ENCODE results near the gene ESYT2. TPM values are rescaled to one million over a fixed set of nuclear protein-coding genes. Genes with fewer than 3 reads are reported as not detected.
"Not testable (repeated sequence)": the region's sequence is repeated elsewhere in the genome, so short reads cannot be mapped to it uniquely, and the experiment has no call there.

Gene ESYT2, protein sequence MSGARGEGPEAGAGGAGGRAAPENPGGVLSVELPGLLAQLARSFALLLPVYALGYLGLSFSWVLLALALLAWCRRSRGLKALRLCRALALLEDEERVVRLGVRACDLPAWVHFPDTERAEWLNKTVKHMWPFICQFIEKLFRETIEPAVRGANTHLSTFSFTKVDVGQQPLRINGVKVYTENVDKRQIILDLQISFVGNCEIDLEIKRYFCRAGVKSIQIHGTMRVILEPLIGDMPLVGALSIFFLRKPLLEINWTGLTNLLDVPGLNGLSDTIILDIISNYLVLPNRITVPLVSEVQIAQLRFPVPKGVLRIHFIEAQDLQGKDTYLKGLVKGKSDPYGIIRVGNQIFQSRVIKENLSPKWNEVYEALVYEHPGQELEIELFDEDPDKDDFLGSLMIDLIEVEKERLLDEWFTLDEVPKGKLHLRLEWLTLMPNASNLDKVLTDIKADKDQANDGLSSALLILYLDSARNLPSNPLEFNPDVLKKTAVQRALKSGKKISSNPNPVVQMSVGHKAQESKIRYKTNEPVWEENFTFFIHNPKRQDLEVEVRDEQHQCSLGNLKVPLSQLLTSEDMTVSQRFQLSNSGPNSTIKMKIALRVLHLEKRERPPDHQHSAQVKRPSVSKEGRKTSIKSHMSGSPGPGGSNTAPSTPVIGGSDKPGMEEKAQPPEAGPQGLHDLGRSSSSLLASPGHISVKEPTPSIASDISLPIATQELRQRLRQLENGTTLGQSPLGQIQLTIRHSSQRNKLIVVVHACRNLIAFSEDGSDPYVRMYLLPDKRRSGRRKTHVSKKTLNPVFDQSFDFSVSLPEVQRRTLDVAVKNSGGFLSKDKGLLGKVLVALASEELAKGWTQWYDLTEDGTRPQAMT
- 38.1 TPM for total RNA-seq

DNA sequence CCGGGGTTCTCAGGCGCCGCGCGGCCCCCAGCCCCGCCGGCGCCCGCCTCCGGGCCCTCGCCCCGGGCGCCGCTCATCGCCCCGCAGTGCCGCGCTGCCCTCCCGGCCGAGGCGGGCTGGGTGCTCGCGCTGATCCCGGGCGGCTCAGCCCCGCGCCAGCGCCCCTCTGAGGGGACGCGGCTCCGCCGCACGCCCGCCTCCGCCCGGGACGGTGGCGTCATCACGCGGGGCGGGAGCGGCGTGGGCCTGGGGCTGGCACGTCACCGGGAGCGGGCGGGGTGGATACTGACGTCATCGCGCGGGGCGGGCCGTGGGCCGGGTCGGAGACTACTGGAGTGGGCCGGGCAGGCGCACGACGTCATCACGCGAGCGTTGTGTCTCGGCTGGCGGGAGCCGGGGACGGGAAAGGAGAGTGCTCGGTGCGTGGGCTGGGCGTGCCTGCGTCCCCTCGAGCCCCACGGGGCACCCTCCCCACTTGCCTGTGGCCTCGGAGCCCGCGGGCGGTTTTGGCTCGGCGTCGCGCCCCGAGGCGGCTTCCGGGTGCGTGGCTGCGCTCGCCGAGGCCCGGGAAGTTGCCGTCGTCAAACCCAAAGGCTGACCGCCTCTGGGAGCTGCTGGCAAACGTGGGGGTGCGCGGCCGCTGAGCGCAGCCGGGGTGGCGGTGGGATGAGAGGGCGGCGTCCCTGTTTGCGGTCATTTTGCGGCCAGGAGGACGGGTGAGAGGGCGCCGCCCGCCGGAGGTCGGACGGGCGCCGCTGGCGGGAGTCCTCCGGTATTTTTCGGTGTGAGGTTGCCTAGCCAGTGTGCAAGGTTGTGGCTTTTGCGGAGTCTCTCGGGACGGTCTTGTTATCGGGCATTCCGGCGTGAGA is at the start of gene ESYT2:
Gene ESYT2, minus strand, starts transcription at position 168 of the 869 bp plus-strand sequence. Its CDS starts 91 bp downstream, at position 77.
- H3K27ac ChIP-seq (ENCODE audit: low read depth, low read length) = peak within 1 kb of the TSS; percentile 99
- H3K36me3 ChIP-seq (ENCODE audit: control insufficient read depth in 3 of 3, insufficient read depth in 3 of 3, low read length in 3 of 3) = no peaks in the 10 kb centered on the region
- peak within 1 kb of the TSS; percentile 98 to 99 (median 98) for H3K9ac ChIP-seq (ENCODE audit: low read depth in 1 of 3, low read length in 3 of 3)
- H3K4me1 ChIP-seq (ENCODE audit: control insufficient read depth in 3 of 3, insufficient read depth in 3 of 3, low read length in 3 of 3) = peaks cover 13 to 25% (median 14%) of the 10 kb centered on the region in 3 donors
- H3K4me3 ChIP-seq (ENCODE audit: low read length in 3 of 3) = peak within 1 kb of the TSS; percentile 84 to 94 (median 86)
- no peaks in the 10 kb centered on the region for H3K27me3 ChIP-seq (ENCODE audit: control insufficient read depth in 3 of 3, insufficient read depth in 3 of 3, low read length in 3 of 3)
- H3K9me3 ChIP-seq (ENCODE audit: control insufficient read depth in 3 of 3, low read length in 3 of 3) = no peaks in the 10 kb centered on the region

DNA sequence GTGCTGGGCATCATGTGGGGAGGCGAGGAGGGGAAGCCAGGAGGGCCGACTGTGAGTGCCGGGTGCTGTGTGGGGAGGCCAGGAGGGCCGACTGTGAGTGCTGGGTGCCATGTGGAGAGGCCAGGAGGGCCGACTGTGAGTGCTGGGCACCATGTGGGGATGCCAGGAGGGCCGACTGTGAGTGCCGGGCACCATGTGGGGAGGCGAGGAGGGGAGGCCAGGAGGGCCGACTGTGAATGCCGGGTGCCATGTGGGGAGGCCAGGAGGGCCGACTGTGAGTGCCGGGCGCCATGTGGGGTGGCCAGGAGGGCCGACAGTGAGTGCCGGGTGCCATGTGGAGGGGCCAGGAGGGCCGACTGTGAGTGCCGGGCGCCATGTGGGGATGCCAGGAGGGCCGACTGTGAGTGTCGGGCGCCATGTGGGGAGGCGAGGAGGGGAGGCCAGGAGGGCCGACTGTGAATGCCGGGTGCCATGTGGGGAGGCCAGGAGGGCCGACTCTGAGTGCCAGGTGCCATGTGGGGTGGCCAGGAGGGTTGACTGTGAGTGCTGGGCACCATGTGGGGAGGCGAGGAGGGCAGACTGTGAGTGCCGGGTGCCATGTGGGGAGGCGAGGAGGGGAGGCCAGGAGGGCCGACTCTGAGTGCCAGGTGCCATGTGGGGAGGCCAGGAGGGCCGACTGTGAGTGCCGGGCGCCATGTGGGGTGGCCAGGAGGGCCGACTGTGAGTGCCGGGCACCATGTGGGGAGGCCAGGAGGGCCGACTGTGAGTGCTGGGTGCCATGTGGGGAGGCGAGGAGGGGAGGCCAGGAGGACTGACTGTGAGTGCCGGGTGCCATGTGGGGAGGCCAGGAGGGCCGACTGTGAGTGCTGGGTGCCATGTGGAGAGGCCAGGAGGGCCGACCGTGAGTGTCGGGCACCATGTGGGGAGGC is 49.1 kb upstream of the ESYT2 start:
- H3K9me3 ChIP-seq (ENCODE audit: control insufficient read depth in 3 of 3, low read length in 3 of 3); H3K27me3 ChIP-seq (ENCODE audit: control insufficient read depth in 3 of 3, insufficient read depth in 3 of 3, low read length in 3 of 3); H3K9ac ChIP-seq (ENCODE audit: low read depth in 1 of 3, low read length in 3 of 3); H3K4me3 ChIP-seq (ENCODE audit: low read length in 3 of 3); H3K4me1 ChIP-seq (ENCODE audit: control insufficient read depth in 3 of 3, insufficient read depth in 3 of 3, low read length in 3 of 3); H3K27ac ChIP-seq (ENCODE audit: low read depth, low read length): not testable (repeated sequence)
- H3K36me3 ChIP-seq (ENCODE audit: control insufficient read depth in 3 of 3, insufficient read depth in 3 of 3, low read length in 3 of 3) = peaks cover 27 to 48% (median 42%) of the 10 kb centered on the region in 3 donors

DNA sequence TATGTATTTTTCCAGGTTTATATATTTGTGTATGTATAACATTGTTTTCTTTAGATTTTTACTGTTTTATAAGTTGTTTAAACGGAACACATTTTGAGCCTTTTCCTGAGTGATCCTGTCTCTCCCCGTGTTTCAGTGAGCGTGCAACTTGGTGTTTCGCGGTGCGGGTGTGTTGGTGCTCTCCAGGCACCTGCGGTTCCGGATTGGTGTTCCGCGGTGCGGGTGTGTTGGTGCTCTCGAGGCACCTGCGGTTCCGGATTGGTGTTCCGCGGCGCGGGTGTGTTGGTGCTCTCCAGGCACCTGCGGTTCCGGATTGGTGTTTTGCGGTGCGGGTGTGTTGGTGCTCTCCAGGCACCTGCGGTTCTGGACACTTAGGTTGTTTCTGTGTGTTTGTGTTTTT is 47.7 kb upstream of the ESYT2 start:
- H3K9ac ChIP-seq (ENCODE audit: low read depth in 1 of 3, low read length in 3 of 3) = no peak overlapping the region
- H3K9me3 ChIP-seq (ENCODE audit: control insufficient read depth in 3 of 3, low read length in 3 of 3) = no peaks in the 10 kb centered on the region
- H3K36me3 ChIP-seq (ENCODE audit: control insufficient read depth in 3 of 3, insufficient read depth in 3 of 3, low read length in 3 of 3) = peaks cover 27 to 48% (median 42%) of the 10 kb centered on the region in 3 donors
- no peak overlapping the region for H3K27ac ChIP-seq (ENCODE audit: low read depth, low read length)
- H3K27me3 ChIP-seq (ENCODE audit: control insufficient read depth in 3 of 3, insufficient read depth in 3 of 3, low read length in 3 of 3) = no peaks in the 10 kb centered on the region
- H3K4me1 ChIP-seq (ENCODE audit: control insufficient read depth in 3 of 3, insufficient read depth in 3 of 3, low read length in 3 of 3) = no peaks in the 10 kb centered on the region
- no peak overlapping the region for H3K4me3 ChIP-seq (ENCODE audit: low read length in 3 of 3)

DNA sequence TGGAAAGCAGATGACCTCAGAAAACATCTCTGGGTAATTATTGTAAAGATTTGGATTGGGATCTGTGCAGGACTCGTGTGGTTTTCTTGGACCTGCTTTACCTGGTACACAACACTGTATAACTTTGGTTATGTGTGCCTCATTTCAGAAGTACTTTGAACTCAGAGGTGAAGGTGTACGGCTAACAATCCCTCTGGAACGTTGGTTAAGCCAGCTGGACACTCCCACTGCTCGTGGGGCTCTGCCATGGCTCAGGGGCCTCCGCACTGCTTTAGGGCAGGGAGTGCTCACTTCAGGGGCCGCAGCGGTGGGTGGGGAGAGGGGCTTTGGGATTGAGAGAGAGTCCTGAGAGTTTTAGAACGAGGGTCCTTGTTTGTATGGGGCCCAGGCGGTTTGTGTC is 40.6 kb upstream of the ESYT2 start:
- H3K4me1 ChIP-seq (ENCODE audit: control insufficient read depth in 3 of 3, insufficient read depth in 3 of 3, low read length in 3 of 3) = peaks cover 6 to 26% (median 16%) of the 10 kb centered on the region in 3 donors
- peaks cover 17 to 21% (median 17%) of the 10 kb centered on the region in 3 donors for H3K36me3 ChIP-seq (ENCODE audit: control insufficient read depth in 3 of 3, insufficient read depth in 3 of 3, low read length in 3 of 3)
- no peaks in the 10 kb centered on the region for H3K9me3 ChIP-seq (ENCODE audit: control insufficient read depth in 3 of 3, low read length in 3 of 3)
- no peaks in the 10 kb centered on the region for H3K27me3 ChIP-seq (ENCODE audit: control insufficient read depth in 3 of 3, insufficient read depth in 3 of 3, low read length in 3 of 3)
- H3K9ac ChIP-seq (ENCODE audit: low read depth in 1 of 3, low read length in 3 of 3) = no peak overlapping the region
- no peak overlapping the region for H3K4me3 ChIP-seq (ENCODE audit: low read length in 3 of 3)
- H3K27ac ChIP-seq (ENCODE audit: low read depth, low read length) = no peak overlapping the region

DNA sequence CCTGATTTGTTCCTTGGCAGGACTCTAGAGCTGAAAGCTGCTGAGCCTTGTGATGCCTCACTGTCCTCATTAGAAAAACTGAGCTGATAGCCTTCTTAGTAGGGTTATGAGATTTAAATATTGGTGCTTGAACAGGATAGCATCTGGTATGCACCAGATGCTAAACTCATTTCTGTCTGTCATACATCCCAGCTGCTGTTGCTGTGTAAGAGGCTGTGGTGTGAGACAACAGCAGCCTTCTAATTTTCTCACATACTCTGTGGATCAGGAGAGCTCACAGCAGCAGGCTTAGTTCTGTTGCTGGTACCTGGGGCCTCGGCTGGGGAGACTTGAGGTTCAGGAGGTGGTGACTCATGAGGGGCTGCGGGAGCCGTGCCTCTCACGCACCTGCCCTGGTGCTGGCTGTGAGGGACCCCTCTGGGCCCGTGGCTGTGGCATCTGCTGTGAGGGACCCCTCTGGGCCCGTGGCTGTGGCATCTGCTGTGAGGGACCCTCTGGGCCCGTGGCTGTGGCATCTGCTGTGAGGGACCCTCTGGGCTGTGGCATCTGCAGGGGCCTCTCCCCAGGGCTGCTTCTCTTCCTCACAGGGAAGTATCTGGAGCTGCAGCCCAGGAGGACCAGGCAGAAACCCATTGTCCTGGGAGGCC is 39.6 kb upstream of the ESYT2 start:
- no peaks in the 10 kb centered on the region for H3K27me3 ChIP-seq (ENCODE audit: control insufficient read depth in 3 of 3, insufficient read depth in 3 of 3, low read length in 3 of 3)
- peaks cover 13 to 35% (median 25%) of the 10 kb centered on the region in 3 donors for H3K4me1 ChIP-seq (ENCODE audit: control insufficient read depth in 3 of 3, insufficient read depth in 3 of 3, low read length in 3 of 3)
- no peaks in the 10 kb centered on the region for H3K9me3 ChIP-seq (ENCODE audit: control insufficient read depth in 3 of 3, low read length in 3 of 3)
- H3K27ac ChIP-seq (ENCODE audit: low read depth, low read length) = no peak overlapping the region
- H3K36me3 ChIP-seq (ENCODE audit: control insufficient read depth in 3 of 3, insufficient read depth in 3 of 3, low read length in 3 of 3) = peaks cover 11 to 14% (median 12%) of the 10 kb centered on the region in 3 donors
- no peak overlapping the region for H3K4me3 ChIP-seq (ENCODE audit: low read length in 3 of 3)
- H3K9ac ChIP-seq (ENCODE audit: low read depth in 1 of 3, low read length in 3 of 3) = peak overlapping the region in 2 of 3 donors; percentile 4 to 25

DNA sequence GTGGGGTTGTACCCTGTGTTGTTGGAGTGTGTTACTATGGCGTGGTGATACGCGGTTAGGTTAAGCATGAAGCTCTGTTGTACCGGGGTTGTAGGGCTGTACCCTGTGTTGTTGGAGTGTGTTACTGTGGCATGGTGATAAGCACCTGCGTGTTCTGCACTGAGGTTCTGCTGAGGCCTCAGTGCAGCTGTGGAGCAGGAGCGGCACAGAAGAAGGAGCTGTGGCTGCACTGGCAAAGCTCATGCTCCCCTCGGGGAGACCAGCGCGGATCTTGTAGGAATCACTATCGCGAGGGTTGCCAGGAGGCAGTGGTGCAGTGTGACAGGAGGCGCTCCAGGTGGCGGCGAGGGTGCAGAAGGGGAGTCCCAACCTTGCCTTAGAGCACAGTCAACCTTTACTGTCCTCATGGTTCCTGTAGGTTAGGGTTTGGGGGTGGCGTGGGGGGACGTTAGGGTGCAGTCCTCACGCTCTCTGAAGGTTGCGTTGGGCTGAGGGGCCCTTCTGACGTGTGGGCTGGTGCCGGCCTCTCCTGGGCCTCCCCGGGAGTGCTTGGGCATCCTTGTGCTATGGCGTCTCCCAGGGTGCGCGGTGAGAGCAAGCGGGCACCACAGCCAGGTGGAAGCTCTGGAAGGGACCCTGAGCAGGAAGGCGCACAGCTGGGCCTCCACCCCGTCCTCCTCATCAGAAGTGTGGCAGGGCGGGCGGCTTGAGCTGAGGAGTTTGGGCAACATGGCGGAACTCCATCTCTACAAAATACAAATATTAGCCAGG is 38.1 kb upstream of the ESYT2 start:
- peaks cover 7 to 14% (median 12%) of the 10 kb centered on the region in 3 donors for H3K36me3 ChIP-seq (ENCODE audit: control insufficient read depth in 3 of 3, insufficient read depth in 3 of 3, low read length in 3 of 3)
- H3K4me3 ChIP-seq (ENCODE audit: low read length in 3 of 3) = no peak overlapping the region
- H3K9ac ChIP-seq (ENCODE audit: low read depth in 1 of 3, low read length in 3 of 3) = no peak overlapping the region
- H3K27me3 ChIP-seq (ENCODE audit: control insufficient read depth in 3 of 3, insufficient read depth in 3 of 3, low read length in 3 of 3) = no peaks in the 10 kb centered on the region
- peaks cover 13 to 35% (median 25%) of the 10 kb centered on the region in 3 donors for H3K4me1 ChIP-seq (ENCODE audit: control insufficient read depth in 3 of 3, insufficient read depth in 3 of 3, low read length in 3 of 3)
- no peak overlapping the region for H3K27ac ChIP-seq (ENCODE audit: low read depth, low read length)
- H3K9me3 ChIP-seq (ENCODE audit: control insufficient read depth in 3 of 3, low read length in 3 of 3) = no peaks in the 10 kb centered on the region

DNA sequence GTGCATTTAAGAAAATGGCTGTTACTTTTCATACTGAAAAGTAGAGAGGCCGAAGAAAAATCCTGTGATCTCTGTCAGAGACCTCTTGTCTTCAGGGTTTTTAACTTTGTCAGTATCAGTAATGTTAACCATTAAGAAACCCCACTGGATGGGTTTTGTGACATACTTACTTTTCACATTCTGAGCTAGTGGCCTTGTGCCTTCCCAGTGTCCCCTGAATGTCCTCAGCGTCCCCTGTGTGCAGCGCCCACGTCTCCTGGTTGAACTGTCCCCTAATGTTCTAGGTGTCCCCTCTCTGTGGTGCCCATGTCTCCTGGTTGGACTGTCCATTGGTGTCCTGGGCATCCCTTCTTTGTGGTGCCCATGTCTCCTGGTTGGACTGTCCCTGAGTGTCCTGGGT is 36.7 kb upstream of the ESYT2 start:
- Histone ChIP-seq H3K9me3 (ENCODE audit: control insufficient read depth in 3 of 3, low read length in 3 of 3) (no peaks in the 10 kb centered on the region), H3K9ac (ENCODE audit: low read depth in 1 of 3, low read length in 3 of 3) (no peak overlapping the region), H3K36me3 (ENCODE audit: control insufficient read depth in 3 of 3, insufficient read depth in 3 of 3, low read length in 3 of 3) (peaks cover 3 to 8% (median 7%) of the 10 kb centered on the region in 3 donors), H3K27me3 (ENCODE audit: control insufficient read depth in 3 of 3, insufficient read depth in 3 of 3, low read length in 3 of 3) (no peaks in the 10 kb centered on the region), H3K4me3 (ENCODE audit: low read length in 3 of 3) (no peak overlapping the region), H3K27ac (ENCODE audit: low read depth, low read length) (peak overlapping the region; percentile 91), H3K4me1 (ENCODE audit: control insufficient read depth in 3 of 3, insufficient read depth in 3 of 3, low read length in 3 of 3) (peaks cover 15 to 35% (median 25%) of the 10 kb centered on the region in 3 donors)

DNA sequence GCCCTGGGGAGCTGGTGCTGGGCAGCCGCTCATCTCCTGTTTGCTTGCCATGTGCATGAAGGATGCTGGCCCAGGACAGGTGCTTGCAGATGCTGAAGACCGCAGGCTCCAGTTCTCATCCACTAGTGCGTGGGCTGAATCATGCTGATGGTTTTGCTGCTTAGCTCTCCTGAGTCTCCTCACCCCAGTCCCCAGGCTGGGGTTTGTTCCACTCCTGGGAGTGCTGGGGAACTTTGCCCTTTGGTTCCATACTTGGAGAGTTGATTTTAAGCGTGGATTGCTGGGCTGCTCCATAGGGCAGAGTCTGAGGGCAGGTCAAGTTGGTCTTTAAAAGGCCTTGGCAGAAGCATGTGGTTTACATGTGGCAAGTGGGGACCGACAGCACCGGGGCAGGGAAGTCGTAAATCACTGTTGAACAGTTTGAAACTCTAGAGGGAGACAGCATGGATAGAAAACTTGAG is 36.2 kb upstream of the ESYT2 start:
- H3K4me1 ChIP-seq (ENCODE audit: control insufficient read depth in 3 of 3, insufficient read depth in 3 of 3, low read length in 3 of 3) = peaks cover 15 to 35% (median 25%) of the 10 kb centered on the region in 3 donors
- H3K9me3 ChIP-seq (ENCODE audit: control insufficient read depth in 3 of 3, low read length in 3 of 3) = no peaks in the 10 kb centered on the region
- peak overlapping the region; percentile 91 for H3K27ac ChIP-seq (ENCODE audit: low read depth, low read length)
- H3K36me3 ChIP-seq (ENCODE audit: control insufficient read depth in 3 of 3, insufficient read depth in 3 of 3, low read length in 3 of 3) = peaks cover 0 to 3% (median 2%) of the 10 kb centered on the region in 3 donors
- H3K27me3 ChIP-seq (ENCODE audit: control insufficient read depth in 3 of 3, insufficient read depth in 3 of 3, low read length in 3 of 3) = no peaks in the 10 kb centered on the region
- peak overlapping the region in 1 of 3 donors; percentile 55 for H3K9ac ChIP-seq (ENCODE audit: low read depth in 1 of 3, low read length in 3 of 3)
- H3K4me3 ChIP-seq (ENCODE audit: low read length in 3 of 3) = no peak overlapping the region
